Aorta (tissue), 5 donors: Measurements from ENCODE around the gene STPG4. TPM values are rescaled to one million over a fixed set of nuclear protein-coding genes. Genes with fewer than 3 reads are reported as not detected.

Experiments used
- ATAC-seq: fragments of 200-7000 bp; cut with Tn5 transposase; one replicate; pipeline ENCODE4 v1.9.1; 2022; ENCODE audit warnings: moderate library complexity; ENCODE audit not compliant: low FRiP score
- DNase-seq, 2 donors: peaks; one replicate each; pipeline ENCODE4 v3.0.0-alpha.2; 2020
- H3K27ac ChIP-seq, 2 donors: one replicate each; pipeline ENCODE4 v1.5.1; 2013; ENCODE audit warnings: low read length in 2 of 2, mild to moderate bottlenecking in 2 of 2, moderate library complexity in 2 of 2, control low read depth in 1 of 2, inconsistent platforms in 1 of 2, low read depth in 1 of 2
- H3K27me3 ChIP-seq, 2 donors: one replicate each; pipeline ENCODE4 v1.6.1; 2013; ENCODE audit warnings: control low read depth in 1 of 2, low read length in 1 of 2, mild to moderate bottlenecking in 1 of 2, moderate library complexity in 1 of 2; ENCODE audit not compliant: insufficient read depth in 2 of 2, control insufficient read depth in 1 of 2
- H3K36me3 ChIP-seq, 2 donors: one replicate each; pipeline ENCODE4 v1.6.1; 2013; ENCODE audit warnings: control low read depth in 1 of 2, low read length in 1 of 2, mild to moderate bottlenecking in 1 of 2; ENCODE audit not compliant: insufficient read depth in 2 of 2, control insufficient read depth in 1 of 2
- H3K4me1 ChIP-seq, 2 donors: one replicate each; pipeline ENCODE4 v1.6.1; 2013; ENCODE audit warnings: low read length in 2 of 2, control low read depth in 1 of 2, mild to moderate bottlenecking in 1 of 2, moderate library complexity in 1 of 2; ENCODE audit not compliant: insufficient read depth in 2 of 2, control insufficient read depth in 1 of 2
- H3K4me3 ChIP-seq, 2 donors: one replicate each; pipeline ENCODE4 v1.5.1; 2013; ENCODE audit warnings: low read length in 2 of 2, control low read depth in 1 of 2, mild to moderate bottlenecking in 1 of 2
- H3K9me3 ChIP-seq: one replicate; pipeline ENCODE4 v1.6.1; 2013; ENCODE audit warnings: mild to moderate bottlenecking, low read length; ENCODE audit not compliant: control insufficient read depth
- WGBS, 2 donors: extraction: QIAGEN DNeasy Blood & Tissue Kit; methylation state at CpG; one replicate each; pipeline ENCODE4 v1.1.7; 2013; 5-methylcytosine and 5-hydroxymethylcytosine counted together
- intact Hi-C, 2 donors: fragments of 100-400 bp; cut with DNase I; formaldehyde crosslinking; loops; one replicate each; pipeline versions ENCODE4 v1.14.2 to v1.15.0; 2022
- polyA plus RNA-seq, 2 donors: library from polyadenylated mRNA; stranded (reverse); fragments of 200-250 nt; gene quantifications; one replicate each; pipeline ENCODE4 v1.2.3, GENCODE V29; 2013
- total RNA-seq, 2 donors: library from RNA; stranded (reverse); fragmentation: NEBNext Ultra II Directional; extraction: Animal tissue kit (Norgen Biotek cat#: 25700); gene quantifications; one replicate each; pipeline ENCODE4 v1.2.1, GENCODE V29; 2021
- donor health status: healthy with polysubstance abuse.
- donor health status: Bipolar disorder and iron deficiency.
- donor health status: DM: no; HTN: no; CAD: no.
- donor health status: DM: no; HTN: no; CAD: no.
- donor health status: DM: yes; HTN: yes; CAD: no.

Gene STPG4
- total and polyA plus RNA-seq, 4 donors: 0.51 to 0.90 (median 0.75) TPM; not detected in 1

- no peak for DNase-seq
- no peak overlapping the region for H3K4me3 ChIP-seq
- H3K9me3 ChIP-seq: no peaks in the 10 kb centered on the region
- H3K36me3 ChIP-seq: peaks cover 4 to 5% of the 10 kb centered on the region in 2 donors
- intact Hi-C loops: no loop called here
- no peaks in the 10 kb centered on the region for H3K27me3 ChIP-seq
- no peaks in the 10 kb centered on the region for H3K4me1 ChIP-seq
- no peak for ATAC-seq
- H3K27ac ChIP-seq: no peak overlapping the region
Observed at GRCh38 chr2:47152803-47153202, 2.3 kb downstream of the STPG4 start.

GRCh38 chr2:47150175-47150574 is 4.9 kb downstream of the STPG4 start:
- no peaks in the 10 kb centered on the region for H3K4me1 ChIP-seq
- ATAC-seq (no peak), DNase-seq (no peak)
- H3K9me3 ChIP-seq: no peaks in the 10 kb centered on the region
- intact Hi-C loops: no loop called here
- 92 to 93% methylated on average over 3 of the region's 3 CpGs for WGBS, 2 donors
- peaks cover 4 to 6% of the 10 kb centered on the region in 2 donors for H3K36me3 ChIP-seq
- H3K4me3 ChIP-seq: no peak overlapping the region
- H3K27me3 ChIP-seq: no peaks in the 10 kb centered on the region
- no peak overlapping the region for H3K27ac ChIP-seq

GRCh38 chr2:47147021-47147420 is 8.1 kb downstream of the STPG4 start:
- WGBS, 2 donors: 96 to 98% methylated on average over 3 of the region's 3 CpGs
- no peak for ATAC-seq
- H3K27ac ChIP-seq: no peak overlapping the region
- no peaks in the 10 kb centered on the region for H3K27me3 ChIP-seq
- no peaks in the 10 kb centered on the region for H3K9me3 ChIP-seq
- peaks cover 2 to 4% of the 10 kb centered on the region in 2 donors for H3K36me3 ChIP-seq
- DNase-seq: no peak
- intact Hi-C loops: no loop called here
- H3K4me1 ChIP-seq: no peaks in the 10 kb centered on the region
- H3K4me3 ChIP-seq: no peak overlapping the region

- Histone ChIP-seq H3K9me3 (no peaks in the 10 kb centered on the region), H3K4me3 (no peak overlapping the region), H3K4me1 (no peaks in the 10 kb centered on the region), H3K36me3 (peaks cover 2% of the 10 kb centered on the region in 2 donors), H3K27me3 (no peaks in the 10 kb centered on the region), H3K27ac (no peak overlapping the region)
- intact Hi-C loops: no loop called here
- 86 to 92% methylated on average over 1 of the region's 1 CpG for WGBS, 2 donors
- DNase-seq (no peak), ATAC-seq (no peak)
Observed at GRCh38 chr2:47145466-47145865, 9.6 kb downstream of the STPG4 start.

GRCh38 chr2:47141520-47141919 is 13.6 kb downstream of the STPG4 start:
- H3K4me3 ChIP-seq: no peak overlapping the region
- no peaks in the 10 kb centered on the region for H3K9me3 ChIP-seq
- H3K36me3 ChIP-seq: peaks cover 0 to 2% of the 10 kb centered on the region in 2 donors
- no peak overlapping the region for H3K27ac ChIP-seq
- no peaks in the 10 kb centered on the region for H3K27me3 ChIP-seq
- ATAC-seq (no peak), DNase-seq (no peak)
- WGBS, 2 donors: 91 to 93% methylated on average over 3 of the region's 3 CpGs
- H3K4me1 ChIP-seq: no peaks in the 10 kb centered on the region
- intact Hi-C loops: no loop called here

GRCh38 chr2:47134386-47135090 is 20.6 kb downstream of the STPG4 start:
- Histone ChIP-seq H3K36me3 (no peaks in the 10 kb centered on the region), H3K27ac (no peak overlapping the region), H3K9me3 (no peaks in the 10 kb centered on the region), H3K4me3 (no peak overlapping the region), H3K4me1 (no peaks in the 10 kb centered on the region), H3K27me3 (no peaks in the 10 kb centered on the region)
- intact Hi-C loops: no loop called here
- 71 to 82% methylated on average over 3 of the region's 3 CpGs for WGBS, 2 donors
- no peak for DNase-seq
- ATAC-seq: no peak

GRCh38 chr2:47133046-47133445 is 22.1 kb downstream of the STPG4 start:
- Histone ChIP-seq H3K9me3 (no peaks in the 10 kb centered on the region), H3K4me1 (no peaks in the 10 kb centered on the region), H3K27ac (no peak overlapping the region), H3K36me3 (no peaks in the 10 kb centered on the region), H3K27me3 (no peaks in the 10 kb centered on the region), H3K4me3 (no peak overlapping the region)
- no peak for DNase-seq
- intact Hi-C loops: no loop called here
- ATAC-seq: no peak
- WGBS, 2 donors: 98 to 100% methylated on average over 4 of the region's 4 CpGs

- Histone ChIP-seq H3K9me3 (peaks cover 1% of the 10 kb centered on the region), H3K36me3 (no peaks in the 10 kb centered on the region), H3K4me1 (no peaks in the 10 kb centered on the region), H3K4me3 (no peak overlapping the region), H3K27ac (no peak overlapping the region), H3K27me3 (no peaks in the 10 kb centered on the region)
- DNase-seq (no peak), ATAC-seq (no peak)
- intact Hi-C loops: no loop called here
- 81 to 83% methylated on average over 8 of the region's 8 CpGs for WGBS, 2 donors
Observed at GRCh38 chr2:47129191-47129706, 25.9 kb downstream of the STPG4 start.

GRCh38 chr2:47128705-47129104 is 26.4 kb downstream of the STPG4 start:
- no peak for ATAC-seq
- intact Hi-C loops: no loop called here

More at GRCh38 chr2:47128705-47129104, 26.4 kb downstream of the STPG4 start:
- Histone ChIP-seq H3K27me3 (no peaks in the 10 kb centered on the region), H3K4me3 (no peak overlapping the region), H3K27ac (no peak overlapping the region), H3K4me1 (no peaks in the 10 kb centered on the region), H3K36me3 (no peaks in the 10 kb centered on the region), H3K9me3 (peaks cover 1% of the 10 kb centered on the region)
- WGBS, 2 donors: 93 to 98% methylated on average over 2 of the region's 2 CpGs
- no peak for DNase-seq
